ENCODE results near the gene CTIF.

The CTIF gene

GRCh38 chr18:48530399-48531081, 8.3 kb upstream of the CTIF start:
- TF ChIP-seq CTCF (IDR thresholded peaks at IDR 0.05) = no peak
- H3K27me3 Mint-ChIP-seq (ENCODE audit: low read depth, poor library complexity) = peaks cover 26% of the 10 kb centered on the region
- no peak for DNase-seq
- no peaks in the 10 kb centered on the region for H3K4me1 Mint-ChIP-seq
- H3K9me3 Mint-ChIP-seq = no peaks in the 10 kb centered on the region
- no peaks in the 10 kb centered on the region for H3K36me3 Mint-ChIP-seq (ENCODE audit: low read depth)
- H3K27ac Mint-ChIP-seq = no peak overlapping the region
- no peak overlapping the region for H3K4me3 Mint-ChIP-seq

DNA sequence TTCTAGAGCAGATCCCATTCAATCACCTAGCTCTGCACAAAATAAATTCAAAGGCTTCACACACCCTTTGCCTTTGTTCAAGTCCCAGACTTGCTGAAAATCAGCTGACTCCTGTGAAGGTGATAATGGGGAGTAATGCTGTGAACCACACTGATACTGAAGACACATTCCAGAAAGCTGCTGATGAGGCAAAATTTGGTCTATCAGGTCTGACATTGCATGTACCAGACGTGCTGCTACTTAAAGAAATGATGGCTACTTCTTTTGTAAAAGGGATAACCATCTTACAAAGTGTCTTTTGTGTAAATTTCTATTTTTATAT, 7.8 kb upstream of the CTIF start:
- Mint-ChIP-seq H3K4me1 (no peaks in the 10 kb centered on the region), H3K27ac (no peak overlapping the region), H3K36me3 (ENCODE audit: low read depth) (no peaks in the 10 kb centered on the region), H3K4me3 (no peak overlapping the region), H3K9me3 (no peaks in the 10 kb centered on the region), H3K27me3 (ENCODE audit: low read depth, poor library complexity) (peaks cover 23% of the 10 kb centered on the region)
- TF ChIP-seq CTCF (IDR thresholded peaks at IDR 0.05) = no peak
- DNase-seq = no peak

- Mint-ChIP-seq H3K27me3 (ENCODE audit: low read depth, poor library complexity) (peaks cover 21% of the 10 kb centered on the region), H3K4me1 (no peaks in the 10 kb centered on the region), H3K36me3 (ENCODE audit: low read depth) (no peaks in the 10 kb centered on the region), H3K27ac (no peak overlapping the region), H3K4me3 (no peak overlapping the region), H3K9me3 (no peaks in the 10 kb centered on the region)
- no peak for TF ChIP-seq CTCF (IDR thresholded peaks at IDR 0.05)
- DNase-seq = no peak
Observed at GRCh38 chr18:48531908-48532307, 6.9 kb upstream of the CTIF start.

GRCh38 chr18:48533340-48534070, 5.3 kb upstream of the CTIF start:
- no peak overlapping the region for H3K27ac Mint-ChIP-seq
- no peaks in the 10 kb centered on the region for H3K9me3 Mint-ChIP-seq
- no peak overlapping the region for H3K4me3 Mint-ChIP-seq
- H3K36me3 Mint-ChIP-seq (ENCODE audit: low read depth) = no peaks in the 10 kb centered on the region
- peaks cover 13% of the 10 kb centered on the region for H3K27me3 Mint-ChIP-seq (ENCODE audit: low read depth, poor library complexity)
- peaks cover 4% of the 10 kb centered on the region for H3K4me1 Mint-ChIP-seq
- DNase-seq = no peak
- TF ChIP-seq CTCF (IDR thresholded peaks at IDR 0.05) = no peak

- H3K27ac Mint-ChIP-seq = no peak overlapping the region
- no peaks in the 10 kb centered on the region for H3K9me3 Mint-ChIP-seq
- DNase-seq = no peak
- H3K27me3 Mint-ChIP-seq (ENCODE audit: low read depth, poor library complexity) = peaks cover 13% of the 10 kb centered on the region
- H3K36me3 Mint-ChIP-seq (ENCODE audit: low read depth) = no peaks in the 10 kb centered on the region
- no peak for TF ChIP-seq CTCF (IDR thresholded peaks at IDR 0.05)
- H3K4me1 Mint-ChIP-seq = peaks cover 4% of the 10 kb centered on the region
- no peak overlapping the region for H3K4me3 Mint-ChIP-seq
Observed at GRCh38 chr18:48534364-48534763, 4.5 kb upstream of the CTIF start.

- H3K4me1 Mint-ChIP-seq = peaks cover 4% of the 10 kb centered on the region
- no peak for DNase-seq
- H3K4me3 Mint-ChIP-seq = no peak overlapping the region
- H3K27me3 Mint-ChIP-seq (ENCODE audit: low read depth, poor library complexity) = peaks cover 13% of the 10 kb centered on the region
- no peaks in the 10 kb centered on the region for H3K36me3 Mint-ChIP-seq (ENCODE audit: low read depth)
- no peak overlapping the region for H3K27ac Mint-ChIP-seq
- TF ChIP-seq CTCF (IDR thresholded peaks at IDR 0.05) = no peak
- no peaks in the 10 kb centered on the region for H3K9me3 Mint-ChIP-seq
Observed at GRCh38 chr18:48535956-48536355, 2.9 kb upstream of the CTIF start.
